Body of pancreas (tissue), 4 donors: ENCODE data around the gene ADGRF3. TPM values are rescaled to one million over a fixed set of nuclear protein-coding genes. Genes with fewer than 3 reads are reported as not detected.
"Not testable (repeated sequence)": the region's sequence is repeated elsewhere in the genome, so short reads cannot be mapped to it uniquely, and the experiment has no call there.

Experiments used
- ATAC-seq: fragments of 150-250 bp; one replicate; pipeline ENCODE4 v1.9.1; 2016
- DNase-seq, 4 donors: peaks; one replicate each; pipeline ENCODE4 v3.0.0-alpha.2; 2019
- H3K27ac ChIP-seq, 4 donors: fragments of 200-600 bp; sonication (generic); 1 replicate in 3 of 4; 2 replicates in 1 of 4; pipeline versions ENCODE4 v1.5.1 to v1.6.1; 2016 to 2019; ENCODE audit warnings: mild to moderate bottlenecking in 1 of 4, mixed read lengths in 1 of 4, moderate library complexity in 1 of 4
- H3K27me3 ChIP-seq, 2 donors: fragments of 200-600 bp; sonication (generic); one replicate each; pipeline ENCODE4 v1.6.0; 2016; ENCODE audit warnings: mild to moderate bottlenecking in 1 of 2
- H3K36me3 ChIP-seq, 2 donors: fragments of 200-600 bp; sonication (generic); replicated peaks in 1 of 2; 2 replicates each; pipeline ENCODE4 v1.5.1; 2016; ENCODE audit warnings: low read depth in 2 of 2; ENCODE audit not compliant: insufficient read depth in 1 of 2
- H3K4me1 ChIP-seq: fragments of 200-600 bp; sonication (generic); one replicate; pipeline ENCODE4 v1.6.0; 2016
- H3K4me3 ChIP-seq, 2 donors: fragments of 200-600 bp; sonication (generic); 1 replicate in 1 of 2; 2 replicates in 1 of 2; pipeline ENCODE4 v1.5.1; 2016 to 2019
- H3K9me3 ChIP-seq, 3 donors: fragments of 200-600 bp; sonication (generic); 1 replicate in 2 of 3; 2 replicates in 1 of 3; pipeline ENCODE4 v1.5.1; 2016
- POLR2A ChIP-seq, 3 donors: fragments of 450-650 bp; IDR thresholded peaks; one replicate each; pipeline ENCODE4 v1.6.1; 2016; ENCODE audit warnings: antibody characterized with exemption in 3 of 3, mild to moderate bottlenecking in 2 of 3
- WGBS, 2 donors: methylation state at CpG; one replicate each; pipeline ENCODE4 v1.1.5; 2017; 5-methylcytosine and 5-hydroxymethylcytosine counted together
- intact Hi-C: fragments of 100-400 bp; cut with DNase I; formaldehyde crosslinking; loops from one replicate; pipeline ENCODE4 v1.15.1; 2023
- total RNA-seq, 2 donors: library from RNA; depleted of rRNA; stranded (reverse); fragments of >200 nt; gene quantifications; one replicate each; pipeline ENCODE4 v1.1.0, GENCODE V29; 2016
- TF ChIP-seq, protein P1 (sequence below), 7 experiments: fragments of 450-650 bp in 4 of 7; fragments of 200-600 bp in 3 of 7; sonication (generic) in 3 of 7; IDR thresholded peaks; one replicate each; pipeline ENCODE4 v1.5.1; 2016 to 2019; ENCODE audit warnings: antibody characterized with exemption in 7 of 7

Gene ADGRF3
- total RNA-seq, 2 donors from 2014 or later: not detected

GRCh38 chr2:26336719-26337118 lies 9.9 kb downstream of the ADGRF3 start:
- no peak overlapping the region for H3K4me3 ChIP-seq
- DNase-seq (no peak), ATAC-seq (no peak)
- WGBS, 2 donors: 85 to 87% methylated on average over 2 of the region's 2 CpGs
- TF ChIP-seq, protein P1, sequence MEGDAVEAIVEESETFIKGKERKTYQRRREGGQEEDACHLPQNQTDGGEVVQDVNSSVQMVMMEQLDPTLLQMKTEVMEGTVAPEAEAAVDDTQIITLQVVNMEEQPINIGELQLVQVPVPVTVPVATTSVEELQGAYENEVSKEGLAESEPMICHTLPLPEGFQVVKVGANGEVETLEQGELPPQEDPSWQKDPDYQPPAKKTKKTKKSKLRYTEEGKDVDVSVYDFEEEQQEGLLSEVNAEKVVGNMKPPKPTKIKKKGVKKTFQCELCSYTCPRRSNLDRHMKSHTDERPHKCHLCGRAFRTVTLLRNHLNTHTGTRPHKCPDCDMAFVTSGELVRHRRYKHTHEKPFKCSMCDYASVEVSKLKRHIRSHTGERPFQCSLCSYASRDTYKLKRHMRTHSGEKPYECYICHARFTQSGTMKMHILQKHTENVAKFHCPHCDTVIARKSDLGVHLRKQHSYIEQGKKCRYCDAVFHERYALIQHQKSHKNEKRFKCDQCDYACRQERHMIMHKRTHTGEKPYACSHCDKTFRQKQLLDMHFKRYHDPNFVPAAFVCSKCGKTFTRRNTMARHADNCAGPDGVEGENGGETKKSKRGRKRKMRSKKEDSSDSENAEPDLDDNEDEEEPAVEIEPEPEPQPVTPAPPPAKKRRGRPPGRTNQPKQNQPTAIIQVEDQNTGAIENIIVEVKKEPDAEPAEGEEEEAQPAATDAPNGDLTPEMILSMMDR (IDR thresholded peaks at IDR 0.05): no peak
- no peak for TF ChIP-seq POLR2A (IDR thresholded peaks at IDR 0.05)
- intact Hi-C loops: no loop called here
- H3K36me3 ChIP-seq: no peaks in the 10 kb centered on the region
- no peaks in the 10 kb centered on the region for H3K9me3 ChIP-seq
- H3K27ac ChIP-seq: no peak overlapping the region
- H3K4me1 ChIP-seq: peaks cover 7% of the 10 kb centered on the region
- H3K27me3 ChIP-seq: no peaks in the 10 kb centered on the region

DNA sequence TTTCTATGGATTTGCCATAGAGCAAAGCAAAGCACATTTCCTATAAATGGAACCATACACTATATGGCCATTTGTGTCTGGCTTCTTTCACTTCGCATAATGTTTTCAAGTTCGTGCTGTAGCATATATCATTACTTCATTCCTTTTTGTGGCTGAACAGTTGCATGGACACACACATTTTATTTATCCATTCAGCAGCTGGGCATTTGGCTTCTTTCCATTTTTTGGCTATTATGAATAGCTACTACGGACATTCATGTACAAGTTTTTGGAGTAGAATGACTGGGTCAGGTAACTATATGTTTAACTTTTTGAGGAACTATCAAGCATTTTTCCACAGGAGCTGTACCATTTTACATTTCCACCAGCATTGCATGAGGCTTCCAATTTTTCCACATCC lies 11.4 kb downstream of the ADGRF3 start:
- Histone ChIP-seq H3K9me3 (no peaks in the 10 kb centered on the region), H3K27ac (no peak overlapping the region), H3K4me3 (no peak overlapping the region), H3K4me1 (peaks cover under 1% of the 10 kb centered on the region), H3K36me3 (no peaks in the 10 kb centered on the region), H3K27me3 (no peaks in the 10 kb centered on the region)
- 35 to 37% methylated on average over 3 of the region's 3 CpGs for WGBS, 2 donors
- ATAC-seq: no peak
- DNase-seq: no peak
- TF ChIP-seq, protein P1 (IDR thresholded peaks at IDR 0.05): no peak
- TF ChIP-seq POLR2A (IDR thresholded peaks at IDR 0.05): no peak
- intact Hi-C loops: no loop called here

GRCh38 chr2:26333293-26333692 lies 13.3 kb downstream of the ADGRF3 start:
- peaks cover 7% of the 10 kb centered on the region for H3K4me1 ChIP-seq
- H3K9me3 ChIP-seq: no peaks in the 10 kb centered on the region
- no peak for TF ChIP-seq POLR2A (IDR thresholded peaks at IDR 0.05)
- TF ChIP-seq, protein P1 (IDR thresholded peaks at IDR 0.05): no peak
- peak overlapping the region in 1 of 4 donors; percentile 21 for H3K27ac ChIP-seq
- no peaks in the 10 kb centered on the region for H3K27me3 ChIP-seq
- H3K4me3 ChIP-seq: no peak overlapping the region
- WGBS, 2 donors: 12 to 83% methylated on average over 1 to 2 of the region's 2 CpGs
- H3K36me3 ChIP-seq: no peaks in the 10 kb centered on the region
- peak in 1 of 4 donors; percentile 47 for DNase-seq
- ATAC-seq: no peak
- intact Hi-C loops: no loop called here

DNA sequence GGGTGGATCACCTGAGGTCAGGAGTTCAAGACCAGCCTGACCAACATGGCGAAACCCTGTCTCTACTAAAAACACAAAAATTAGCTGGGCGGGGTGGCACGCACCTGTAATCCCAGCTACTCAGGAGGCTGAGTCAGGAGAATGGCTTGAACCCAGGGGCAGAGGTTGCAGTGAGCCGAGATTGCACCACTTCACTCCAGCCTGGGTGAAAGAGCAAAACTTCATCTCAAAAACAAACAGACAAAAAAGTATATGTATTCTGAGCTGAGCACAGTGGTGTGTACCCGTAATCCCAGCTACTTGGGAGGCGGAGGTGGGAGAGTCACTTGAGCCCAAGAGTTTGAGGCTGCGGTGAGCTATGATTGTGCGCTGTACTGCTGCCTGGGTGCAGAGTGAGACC lies 15.3 kb downstream of the ADGRF3 start:
- H3K4me3 ChIP-seq, H3K27ac ChIP-seq, DNase-seq, intact Hi-C loops, H3K27me3 ChIP-seq, H3K4me1 ChIP-seq, H3K9me3 ChIP-seq, ATAC-seq, H3K36me3 ChIP-seq: not testable (repeated sequence)
- WGBS, 2 donors: 85 to 86% methylated on average over 8 of the region's 8 CpGs

- intact Hi-C loops: no loop called here
- Histone ChIP-seq H3K27me3 (no peaks in the 10 kb centered on the region), H3K9me3 (no peaks in the 10 kb centered on the region), H3K4me3 (no peak overlapping the region), H3K36me3 (no peaks in the 10 kb centered on the region), H3K27ac (no peak overlapping the region), H3K4me1 (peaks cover 7% of the 10 kb centered on the region)
- TF ChIP-seq POLR2A (IDR thresholded peaks at IDR 0.05): no peak
- TF ChIP-seq, protein P1 (IDR thresholded peaks at IDR 0.05): no peak
- ATAC-seq (no peak), DNase-seq (no peak)
- 66 to 77% methylated on average over 3 of the region's 3 CpGs for WGBS, 2 donors
These were observed 16.0 kb downstream of the ADGRF3 start for GRCh38 chr2:26330604-26331003.
